K562 (cell line): ENCODE measurements around the gene CELSR2. TPM values are rescaled to one million over a fixed set of nuclear protein-coding genes. Genes with fewer than 3 reads are reported as not detected.
A peak's percentile ranks its signal among the peaks of the same experiment; 100 is the strongest.

Experiments used
- GTF3C2 ChIP-seq: IDR thresholded peaks from 3 replicates; pipeline ENCODE4 v1.6.1; 2011; ENCODE audit warnings: borderline replicate concordance, mild to moderate bottlenecking, moderate library complexity; ENCODE audit not compliant: insufficient read length; ENCODE audit errors: extremely low read depth
- RERE ChIP-seq: sonication (generic); formaldehyde crosslinking; IDR thresholded peaks from 2 replicates; pipeline ENCODE4 v1.8.0; 2023; ENCODE audit warnings: missing genetic modification reagents, mild to moderate bottlenecking, borderline replicate concordance
- RFX7 ChIP-seq: fragments of 250-450 bp; sonication (Bioruptor Pico); IDR thresholded peaks from 2 replicates; pipeline ENCODE4 v1.5.1; 2021; ENCODE audit warnings: mild to moderate bottlenecking
- ZBTB34 ChIP-seq: fragments of 250-450 bp; sonication (Bioruptor Pico); IDR thresholded peaks from 2 replicates; pipeline ENCODE4 v1.8.0; 2021; ENCODE audit warnings: mild to moderate bottlenecking, moderate library complexity
- ZNF407 ChIP-seq: fragments of 450-650 bp; IDR thresholded peaks from 2 replicates; pipeline ENCODE4 v1.6.1; 2016; ENCODE audit warnings: low read depth
- ZNF431 ChIP-seq: sonication (generic); formaldehyde crosslinking; IDR thresholded peaks from 2 replicates; pipeline ENCODE4 v1.8.0; 2022; ENCODE audit warnings: mild to moderate bottlenecking, missing genetic modification reagents
- ZNF551 ChIP-seq: fragments of 250-450 bp; sonication (Bioruptor Pico); IDR thresholded peaks from 2 replicates; pipeline ENCODE4 v1.5.0; 2021; ENCODE audit warnings: mild to moderate bottlenecking, moderate library complexity
- polyA plus RNA-seq, 8 experiments: library from polyadenylated mRNA; depleted of rRNA in 4 of 8; stranded (reverse) in 5 of 8; unstranded in 3 of 8; fragments of >200 nt; fragmentation: Nextera tagmentation in 2 of 8; fragmentation: Illumina TruSeq in 1 of 8; extraction: Ambion mirVana in 2 of 8; extraction: Trizol in 1 of 8; gene quantifications; 2 replicates each; pipeline versions ENCODE4 v1.2.1 to v1.2.3, GENCODE V29; 2011 to 2014; ENCODE audit warnings: inconsistent platforms in 1 of 8, missing spikeins in 1 of 8
- total RNA-seq, 7 experiments: library from RNA; depleted of rRNA in 6 of 7; stranded (reverse); fragments of >200 nt in 6 of 7; fragmentation: Illumina TruSeq in 2 of 7; extraction: Trizol in 2 of 7; gene quantifications; 2 replicates each; pipeline versions ENCODE4 v1.2.1 to v1.2.3, GENCODE V29; 2011 to 2021; ENCODE audit warnings: low replicate concordance in 1 of 7

CELSR2 gene
- total and polyA plus RNA-seq, 9 of the 15 experiments (the other 6 are each of a cell fraction or from before 2014, with no cell fraction given): 0.31 to 21.9 (median 4.2) TPM

GRCh38 chr1:109248797-109249629 is at the start of gene CELSR2 (continued):
- no peak for TF ChIP-seq RERE (CRISPR knock-in tag)
- TF ChIP-seq ZBTB34 (CRISPR knock-in tag): no peak
- TF ChIP-seq ZNF407: no peak; the same call in 1 of the 2 replicates
- TF ChIP-seq RFX7 (CRISPR knock-in tag): no peak
- TF ChIP-seq GTF3C2: no peak
- TF ChIP-seq ZNF431 (CRISPR knock-in tag): peak; percentile 50; the same call in 1 of the 2 replicates
- TF ChIP-seq ZNF551 (CRISPR knock-in tag): no peak
